ENCODE data around the gene GCK.

GCK gene

DNA sequence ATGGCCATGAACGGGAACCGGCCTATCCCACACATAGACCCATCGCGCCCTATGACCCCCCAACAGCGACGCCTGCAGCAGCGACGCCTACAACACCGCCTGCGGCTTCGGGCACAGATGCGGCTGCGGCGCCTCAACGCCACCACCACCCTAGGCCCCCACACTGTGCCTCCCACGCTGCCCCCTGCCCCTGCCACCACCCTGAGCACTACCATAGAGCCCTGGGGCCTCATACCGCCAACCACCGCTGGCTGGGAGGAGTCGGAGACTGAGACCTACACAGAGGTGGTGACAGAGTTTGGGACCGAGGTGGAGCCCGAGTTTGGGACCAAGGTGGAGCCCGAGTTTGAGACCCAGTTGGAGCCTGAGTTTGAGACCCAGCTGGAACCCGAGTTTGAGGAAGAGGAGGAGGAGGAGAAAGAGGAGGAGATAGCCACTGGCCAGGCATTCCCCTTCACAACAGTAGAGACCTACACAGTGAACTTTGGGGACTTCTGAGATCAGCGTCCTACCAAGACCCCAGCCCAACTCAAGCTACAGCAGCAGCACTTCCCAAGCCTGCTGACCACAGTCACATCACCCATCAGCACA is 75.4 kb downstream of the GCK start:
- Histone ChIP-seq H3K36me3 (ENCODE audit: control insufficient read depth in 2 of 2, insufficient read depth in 2 of 2, low read length in 2 of 2) (peaks cover 25 to 28% of the 10 kb centered on the region in 2 donors), H3K27me3 (ENCODE audit: control insufficient read depth in 1 of 2, insufficient read depth in 2 of 2, low read length in 2 of 2) (peaks cover 2 to 13% of the 10 kb centered on the region in 2 donors), H3K9ac (ENCODE audit: low read length in 2 of 2) (no peak overlapping the region), H3K4me3 (ENCODE audit: low read length in 2 of 2) (no peak overlapping the region), H3K27ac (ENCODE audit: low read length) (no peak overlapping the region), H3K4me1 (ENCODE audit: control insufficient read depth, insufficient read depth, low read length) (no peaks in the 10 kb centered on the region), H3K9me3 (ENCODE audit: control insufficient read depth in 2 of 2, low read length in 2 of 2) (no peaks in the 10 kb centered on the region)

DNA sequence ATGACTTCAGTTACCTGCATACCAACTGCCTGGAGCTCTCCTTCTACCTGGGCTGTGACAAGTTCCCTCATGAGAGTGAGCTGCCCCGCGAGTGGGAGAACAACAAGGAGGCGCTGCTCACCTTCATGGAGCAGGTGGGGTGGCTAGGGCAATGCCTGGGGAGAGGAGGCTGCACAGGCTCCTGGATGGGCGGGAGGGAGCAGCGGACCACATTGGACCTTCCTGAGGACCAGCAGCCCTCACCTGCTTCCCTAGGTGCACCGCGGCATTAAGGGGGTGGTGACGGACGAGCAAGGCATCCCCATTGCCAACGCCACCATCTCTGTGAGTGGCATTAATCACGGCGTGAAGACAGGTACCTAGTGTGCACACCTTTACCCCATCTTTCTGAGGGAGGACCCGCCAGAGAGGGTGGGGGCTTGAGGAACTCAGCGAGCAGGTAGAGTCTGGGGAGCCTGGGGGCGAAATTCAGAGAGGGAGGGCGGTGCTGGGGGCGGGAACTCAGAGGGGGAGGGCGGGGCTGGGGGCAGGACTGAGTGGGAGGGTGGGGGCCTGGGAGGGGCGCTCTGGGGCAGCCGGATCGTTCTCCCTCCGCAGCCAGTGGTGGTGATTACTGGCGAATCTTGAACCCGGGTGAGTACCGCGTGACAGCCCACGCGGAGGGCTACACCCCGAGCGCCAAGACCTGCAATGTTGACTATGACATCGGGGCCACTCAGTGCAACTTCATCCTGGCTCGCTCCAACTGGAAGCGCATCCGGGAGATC is 76.1 kb downstream of the GCK start:
- Histone ChIP-seq H3K9me3 (ENCODE audit: control insufficient read depth in 2 of 2, low read length in 2 of 2) (no peaks in the 10 kb centered on the region), H3K9ac (ENCODE audit: low read length in 2 of 2) (no peak overlapping the region), H3K36me3 (ENCODE audit: control insufficient read depth in 2 of 2, insufficient read depth in 2 of 2, low read length in 2 of 2) (peaks cover 25 to 28% of the 10 kb centered on the region in 2 donors), H3K4me1 (ENCODE audit: control insufficient read depth, insufficient read depth, low read length) (no peaks in the 10 kb centered on the region), H3K27ac (ENCODE audit: low read length) (no peak overlapping the region), H3K4me3 (ENCODE audit: low read length in 2 of 2) (no peak overlapping the region), H3K27me3 (ENCODE audit: control insufficient read depth in 1 of 2, insufficient read depth in 2 of 2, low read length in 2 of 2) (peaks cover 2 to 13% of the 10 kb centered on the region in 2 donors)

DNA sequence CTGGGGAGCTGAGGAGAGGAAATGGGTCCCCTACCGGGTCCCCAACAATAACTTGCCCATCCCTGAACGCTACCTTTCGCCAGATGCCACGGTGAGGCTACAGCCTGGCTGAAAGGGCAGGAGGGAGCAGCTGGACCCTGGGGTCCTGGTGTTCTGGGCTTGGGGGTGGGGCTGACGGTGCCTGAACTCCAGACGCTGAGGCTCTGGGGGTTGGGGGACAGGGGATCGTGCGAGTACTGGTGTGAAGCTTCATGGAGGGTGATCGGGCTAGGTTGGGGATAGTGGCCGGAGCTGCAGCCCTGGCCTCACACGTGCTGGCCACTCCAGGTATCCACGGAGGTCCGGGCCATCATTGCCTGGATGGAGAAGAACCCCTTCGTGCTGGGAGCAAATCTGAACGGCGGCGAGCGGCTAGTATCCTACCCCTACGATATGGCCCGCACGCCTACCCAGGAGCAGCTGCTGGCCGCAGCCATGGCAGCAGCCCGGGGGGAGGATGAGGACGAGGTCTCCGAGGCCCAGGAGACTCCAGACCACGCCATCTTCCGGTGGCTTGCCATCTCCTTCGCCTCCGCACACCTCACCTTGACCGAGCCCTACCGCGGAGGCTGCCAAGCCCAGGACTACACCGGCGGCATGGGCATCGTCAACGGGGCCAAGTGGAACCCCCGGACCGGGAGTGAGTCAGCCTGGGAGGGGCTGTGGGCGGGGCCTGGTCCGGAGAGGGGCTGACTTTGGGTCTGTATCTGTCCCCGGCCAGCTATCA is 76.8 kb downstream of the GCK start:
- H3K27ac ChIP-seq (ENCODE audit: low read length): no peak overlapping the region
- H3K4me1 ChIP-seq (ENCODE audit: control insufficient read depth, insufficient read depth, low read length): no peaks in the 10 kb centered on the region

DNA sequence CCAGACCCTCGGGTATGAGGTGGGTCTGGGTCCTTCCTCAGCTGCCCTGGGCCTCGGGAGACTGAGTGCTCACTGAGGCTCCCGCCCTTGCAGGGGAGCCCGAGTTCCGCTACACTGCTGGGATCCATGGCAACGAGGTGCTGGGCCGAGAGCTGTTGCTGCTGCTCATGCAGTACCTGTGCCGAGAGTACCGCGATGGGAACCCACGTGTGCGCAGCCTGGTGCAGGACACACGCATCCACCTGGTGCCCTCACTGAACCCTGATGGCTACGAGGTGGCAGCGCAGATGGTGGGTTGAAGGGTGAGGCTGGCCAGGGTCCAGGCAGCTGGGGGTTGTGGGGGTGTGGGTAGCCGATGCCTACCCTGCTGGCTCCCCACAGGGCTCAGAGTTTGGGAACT is 77.5 kb downstream of the GCK start:
- Histone ChIP-seq H3K9ac (ENCODE audit: low read length in 2 of 2) (no peak overlapping the region), H3K27ac (ENCODE audit: low read length) (no peak overlapping the region), H3K27me3 (ENCODE audit: control insufficient read depth in 1 of 2, insufficient read depth in 2 of 2, low read length in 2 of 2) (peaks cover 2 to 19% of the 10 kb centered on the region in 2 donors), H3K36me3 (ENCODE audit: control insufficient read depth in 2 of 2, insufficient read depth in 2 of 2, low read length in 2 of 2) (peaks cover 17 to 23% of the 10 kb centered on the region in 2 donors), H3K9me3 (ENCODE audit: control insufficient read depth in 2 of 2, low read length in 2 of 2) (no peaks in the 10 kb centered on the region), H3K4me1 (ENCODE audit: control insufficient read depth, insufficient read depth, low read length) (peaks cover 4% of the 10 kb centered on the region), H3K4me3 (ENCODE audit: low read length in 2 of 2) (no peak overlapping the region)

More for the DNA sequence above, 76.8 kb downstream of the GCK start:
- Histone ChIP-seq H3K36me3 (ENCODE audit: control insufficient read depth in 2 of 2, insufficient read depth in 2 of 2, low read length in 2 of 2) (peaks cover 20 to 23% of the 10 kb centered on the region in 2 donors), H3K9ac (ENCODE audit: low read length in 2 of 2) (no peak overlapping the region), H3K9me3 (ENCODE audit: control insufficient read depth in 2 of 2, low read length in 2 of 2) (no peaks in the 10 kb centered on the region), H3K27me3 (ENCODE audit: control insufficient read depth in 1 of 2, insufficient read depth in 2 of 2, low read length in 2 of 2) (peaks cover 2 to 13% of the 10 kb centered on the region in 2 donors), H3K4me3 (ENCODE audit: low read length in 2 of 2) (no peak overlapping the region)

DNA sequence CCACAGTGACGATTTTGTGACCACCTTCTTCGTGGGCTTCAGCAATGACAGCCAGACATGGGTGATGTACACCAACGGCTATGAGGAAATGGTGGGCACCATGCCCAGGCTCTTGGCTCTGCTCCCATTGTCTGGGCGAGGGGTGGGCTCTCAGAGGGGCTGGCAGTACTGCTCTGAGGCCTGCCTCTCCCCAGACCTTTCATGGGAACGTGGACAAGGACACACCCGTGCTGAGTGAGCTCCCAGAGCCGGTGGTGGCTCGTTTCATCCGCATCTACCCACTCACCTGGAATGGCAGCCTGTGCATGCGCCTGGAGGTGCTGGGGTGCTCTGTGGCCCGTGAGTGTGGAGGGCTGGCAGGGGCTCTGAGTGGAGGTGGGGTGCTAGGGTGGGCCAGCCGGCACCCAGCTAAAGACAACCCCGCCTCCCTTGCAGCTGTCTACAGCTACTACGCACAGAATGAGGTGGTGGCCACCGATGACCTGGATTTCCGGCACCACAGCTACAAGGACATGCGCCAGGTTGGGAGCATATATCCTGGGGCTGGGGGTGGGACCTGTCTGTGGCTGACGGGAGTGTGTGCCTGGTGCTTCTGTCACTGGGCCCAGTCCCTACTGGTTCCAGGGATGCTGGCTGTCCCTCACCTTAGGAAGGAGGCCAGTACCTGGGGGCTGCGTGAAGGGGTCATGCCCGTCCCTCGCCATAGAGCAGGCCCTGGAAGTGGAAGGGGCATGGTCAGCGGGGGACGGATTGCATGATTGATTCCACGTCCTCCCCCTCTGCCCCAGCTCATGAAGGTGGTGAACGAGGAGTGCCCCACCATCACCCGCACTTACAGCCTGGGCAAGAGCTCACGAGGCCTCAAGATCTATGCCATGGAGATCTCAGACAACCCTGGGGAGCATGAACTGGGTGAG is 78.3 kb downstream of the GCK start:
- no peak overlapping the region for H3K4me3 ChIP-seq (ENCODE audit: low read length in 2 of 2)
- no peak overlapping the region for H3K27ac ChIP-seq (ENCODE audit: low read length)
- peaks cover 8% of the 10 kb centered on the region for H3K4me1 ChIP-seq (ENCODE audit: control insufficient read depth, insufficient read depth, low read length)
- H3K9ac ChIP-seq (ENCODE audit: low read length in 2 of 2): no peak overlapping the region
- H3K9me3 ChIP-seq (ENCODE audit: control insufficient read depth in 2 of 2, low read length in 2 of 2): no peaks in the 10 kb centered on the region
- peaks cover 2 to 26% of the 10 kb centered on the region in 2 donors for H3K27me3 ChIP-seq (ENCODE audit: control insufficient read depth in 1 of 2, insufficient read depth in 2 of 2, low read length in 2 of 2)
- peaks cover 14 to 23% of the 10 kb centered on the region in 2 donors for H3K36me3 ChIP-seq (ENCODE audit: control insufficient read depth in 2 of 2, insufficient read depth in 2 of 2, low read length in 2 of 2)

DNA sequence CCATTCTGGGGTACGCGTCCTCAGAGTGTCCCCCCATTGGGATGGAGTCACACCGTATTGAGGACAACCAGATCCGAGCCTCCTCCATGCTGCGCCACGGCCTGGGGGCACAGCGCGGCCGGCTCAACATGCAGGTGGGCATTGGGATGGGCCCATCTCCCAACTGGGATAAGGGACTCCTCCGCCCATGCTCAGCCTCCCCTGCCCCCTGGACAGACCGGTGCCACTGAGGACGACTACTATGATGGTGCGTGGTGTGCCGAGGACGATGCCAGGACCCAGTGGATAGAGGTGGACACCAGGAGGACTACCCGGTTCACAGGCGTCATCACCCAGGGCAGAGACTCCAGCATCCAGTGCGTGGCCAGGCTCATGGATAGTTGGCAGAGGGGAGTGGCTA is 79.2 kb downstream of the GCK start:
- Histone ChIP-seq H3K9ac (ENCODE audit: low read length in 2 of 2) (no peak overlapping the region), H3K36me3 (ENCODE audit: control insufficient read depth in 2 of 2, insufficient read depth in 2 of 2, low read length in 2 of 2) (peaks cover 6 to 14% of the 10 kb centered on the region in 2 donors), H3K27me3 (ENCODE audit: control insufficient read depth in 1 of 2, insufficient read depth in 2 of 2, low read length in 2 of 2) (peaks cover 4 to 30% of the 10 kb centered on the region in 2 donors), H3K4me3 (ENCODE audit: low read length in 2 of 2) (no peak overlapping the region), H3K9me3 (ENCODE audit: control insufficient read depth in 2 of 2, low read length in 2 of 2) (no peaks in the 10 kb centered on the region), H3K4me1 (ENCODE audit: control insufficient read depth, insufficient read depth, low read length) (peaks cover 18% of the 10 kb centered on the region), H3K27ac (ENCODE audit: low read length) (no peak overlapping the region)

DNA sequence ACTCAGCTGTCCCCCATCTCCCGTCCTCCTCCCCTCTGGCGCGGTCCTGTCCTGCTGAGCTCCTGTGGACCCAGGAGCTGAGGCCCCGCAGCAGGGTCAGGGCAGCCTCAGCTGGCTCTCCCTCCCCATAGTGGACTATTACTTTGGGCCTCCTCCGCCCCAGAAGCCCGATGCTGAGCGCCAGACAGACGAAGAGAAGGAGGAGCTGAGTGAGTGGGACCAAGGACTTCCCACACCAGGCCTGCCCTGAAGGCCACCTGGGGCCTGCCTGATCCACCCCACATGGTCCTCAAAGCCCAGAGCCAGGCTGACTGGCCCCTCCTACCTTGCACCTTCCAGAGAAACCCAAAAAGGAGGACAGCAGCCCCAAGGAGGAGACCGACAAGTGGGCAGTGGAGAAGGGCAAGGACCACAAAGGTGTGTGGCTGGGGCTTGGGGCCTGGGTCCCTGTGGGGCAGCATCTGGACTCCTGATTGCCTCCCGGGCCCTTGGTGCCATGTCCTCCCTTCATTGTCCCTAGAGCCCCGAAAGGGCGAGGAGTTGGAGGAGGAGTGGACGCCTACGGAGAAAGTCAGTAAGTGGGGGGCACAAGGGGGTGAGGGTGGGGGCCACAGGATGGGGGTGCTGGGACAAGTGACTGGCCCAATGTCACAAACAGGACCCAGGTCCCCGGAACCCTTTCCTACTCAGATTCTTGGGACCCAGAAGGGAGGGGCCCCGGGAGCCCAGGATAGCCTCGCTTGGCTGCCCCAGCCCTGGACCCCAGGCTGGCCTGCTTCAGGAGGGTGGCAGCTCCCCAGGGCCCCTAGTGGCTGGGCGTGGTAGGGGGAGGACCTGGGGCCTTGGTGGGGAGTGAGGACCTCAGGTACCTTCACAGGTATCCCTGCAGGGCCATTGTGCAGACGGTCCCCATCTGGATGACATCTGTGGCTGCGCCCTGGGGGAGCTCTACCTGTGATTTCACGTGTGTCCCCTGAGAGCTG is 80.2 kb downstream of the GCK start:
- Histone ChIP-seq H3K4me1 (ENCODE audit: control insufficient read depth, insufficient read depth, low read length) (peaks cover 25% of the 10 kb centered on the region), H3K9me3 (ENCODE audit: control insufficient read depth in 2 of 2, low read length in 2 of 2) (no peaks in the 10 kb centered on the region), H3K9ac (ENCODE audit: low read length in 2 of 2) (peak overlapping the region in 1 of 2 donors; percentile 21), H3K27ac (ENCODE audit: low read length) (no peak overlapping the region), H3K36me3 (ENCODE audit: control insufficient read depth in 2 of 2, insufficient read depth in 2 of 2, low read length in 2 of 2) (peaks cover 1 to 11% of the 10 kb centered on the region in 2 donors), H3K4me3 (ENCODE audit: low read length in 2 of 2) (no peak overlapping the region), H3K27me3 (ENCODE audit: control insufficient read depth in 1 of 2, insufficient read depth in 2 of 2, low read length in 2 of 2) (peaks cover 4 to 38% of the 10 kb centered on the region in 2 donors)

DNA sequence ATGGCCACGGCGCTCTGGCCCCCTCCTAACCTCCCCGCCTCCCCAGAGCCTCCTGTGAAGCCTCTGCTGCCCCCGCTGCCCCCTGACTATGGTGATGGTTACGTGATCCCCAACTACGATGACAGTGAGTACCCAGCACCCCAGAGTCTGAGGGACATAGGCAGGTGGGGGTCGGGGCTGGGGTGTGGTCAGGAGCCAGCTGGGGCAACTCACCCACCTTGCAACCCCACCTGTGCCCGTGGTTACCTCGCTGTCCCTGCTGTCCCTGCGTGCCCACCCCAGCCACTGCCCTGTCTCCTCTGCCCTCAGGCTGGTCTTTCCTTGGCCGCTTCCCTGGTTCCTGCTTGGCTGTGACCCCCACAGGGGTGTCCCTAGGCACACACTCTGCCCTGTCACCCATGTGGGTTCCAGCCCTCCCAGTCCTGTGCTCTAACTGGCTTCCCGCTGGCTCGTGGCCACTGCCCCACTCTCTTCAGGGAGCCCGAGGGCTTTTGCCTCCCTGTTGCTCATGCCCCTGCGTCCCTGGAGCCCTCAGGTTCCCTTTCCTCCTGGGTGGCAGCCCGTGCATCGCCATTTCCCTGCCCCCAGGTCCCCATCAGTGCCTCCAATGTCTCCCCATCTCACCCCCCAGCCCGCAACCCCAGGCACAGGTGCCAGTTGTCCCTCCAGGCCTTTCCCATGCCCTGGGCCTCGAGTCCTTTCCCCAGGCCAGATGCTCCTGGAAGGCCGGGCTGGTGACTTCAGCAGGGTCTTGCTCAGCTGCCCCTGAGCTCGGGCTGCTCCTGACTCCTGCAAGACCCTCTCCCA is 81.1 kb downstream of the GCK start:
- H3K27ac ChIP-seq (ENCODE audit: low read length): no peak overlapping the region
- H3K9ac ChIP-seq (ENCODE audit: low read length in 2 of 2): no peak overlapping the region
- peaks cover 30% of the 10 kb centered on the region for H3K4me1 ChIP-seq (ENCODE audit: control insufficient read depth, insufficient read depth, low read length)
- peaks cover 0 to 7% of the 10 kb centered on the region in 2 donors for H3K36me3 ChIP-seq (ENCODE audit: control insufficient read depth in 2 of 2, insufficient read depth in 2 of 2, low read length in 2 of 2)
- peaks cover 4 to 42% of the 10 kb centered on the region in 2 donors for H3K27me3 ChIP-seq (ENCODE audit: control insufficient read depth in 1 of 2, insufficient read depth in 2 of 2, low read length in 2 of 2)
- no peak overlapping the region for H3K4me3 ChIP-seq (ENCODE audit: low read length in 2 of 2)
- H3K9me3 ChIP-seq (ENCODE audit: control insufficient read depth in 2 of 2, low read length in 2 of 2): no peaks in the 10 kb centered on the region
